ENCODE data around the gene RREB1.

Gene RREB1

DNA sequence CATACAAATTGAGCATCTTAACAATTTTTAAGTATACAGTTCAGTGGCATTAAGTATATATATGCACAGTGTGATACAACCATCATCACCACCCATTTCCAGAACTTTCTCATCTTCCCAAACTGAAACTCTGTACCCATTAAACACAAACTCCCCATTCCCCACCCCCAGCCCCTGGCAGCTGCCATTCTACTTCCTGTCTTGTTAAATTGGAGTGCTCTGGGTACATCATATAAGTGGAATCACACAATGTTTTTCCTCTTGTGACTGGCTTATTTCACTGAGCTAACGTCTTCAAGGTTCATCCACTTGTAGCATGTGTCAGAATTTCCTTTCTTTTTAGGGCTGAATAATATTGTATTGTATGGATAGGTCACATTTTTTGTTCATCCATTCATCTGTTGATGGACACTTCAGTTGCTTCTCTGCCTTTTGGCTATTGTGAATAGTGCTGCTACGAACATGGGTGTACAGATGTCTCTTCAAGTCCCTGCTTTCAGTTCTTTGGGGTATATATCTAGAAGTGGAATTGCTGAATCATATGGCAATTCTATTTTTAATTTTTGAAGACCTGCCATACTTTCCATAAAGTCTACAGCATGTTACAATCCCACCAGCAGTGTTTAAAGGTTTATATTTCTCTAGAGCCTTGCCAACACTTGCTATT lies 19.6 kb upstream of the RREB1 start:
- no peak for DNase-seq (ENCODE audit: low spot score)

DNA sequence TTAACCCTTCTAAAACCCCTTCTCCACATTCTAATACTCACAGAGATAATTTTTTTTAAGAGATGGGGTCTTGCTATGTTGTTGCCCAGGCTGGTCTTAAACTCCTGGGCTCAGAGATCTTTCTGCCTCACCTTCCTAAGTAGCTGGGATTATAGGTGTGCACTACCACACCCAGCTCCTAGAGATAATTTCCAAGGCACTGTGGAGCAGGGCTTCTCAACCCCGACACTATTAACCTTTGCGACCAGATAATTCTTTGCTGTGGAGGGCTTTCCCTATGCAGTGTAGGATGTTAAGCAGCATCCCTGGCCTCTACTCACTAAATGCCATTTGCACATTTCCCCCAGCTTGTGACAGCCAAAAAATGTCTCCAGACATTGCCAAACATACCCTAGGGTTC lies 8.8 kb upstream of the RREB1 start:
- no peak for DNase-seq (ENCODE audit: low spot score)

GRCh38 chr6:7100072-7100752 lies 7.5 kb upstream of the RREB1 start:
- no peak for DNase-seq (ENCODE audit: low spot score)

DNA sequence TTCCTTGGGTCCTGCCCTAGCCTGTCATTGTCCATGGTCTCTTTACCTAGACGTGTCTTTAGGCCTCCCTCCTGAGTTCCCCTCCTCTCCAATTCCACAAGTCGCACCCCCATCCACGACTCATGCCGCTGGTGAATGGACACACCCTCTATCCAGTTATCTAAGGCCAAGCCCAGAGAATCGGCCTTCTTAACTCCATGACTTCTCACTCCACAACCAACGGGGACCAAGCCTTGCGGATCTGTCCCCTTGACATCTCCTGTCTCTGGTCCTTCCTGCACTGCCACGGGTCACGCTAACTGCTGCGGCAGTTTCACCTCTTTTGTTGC lies 7.0 kb upstream of the RREB1 start:
- no peak for DNase-seq (ENCODE audit: low spot score)

- no peak for DNase-seq (ENCODE audit: low spot score)
These were observed 6.5 kb upstream of the RREB1 start for GRCh38 chr6:7101290-7101689.

GRCh38 chr6:7104752-7105151 lies 3.0 kb upstream of the RREB1 start:
- DNase-seq (ENCODE audit: low spot score): no peak

- DNase-seq (ENCODE audit: low spot score): peak; percentile 16
These were observed 1.5 kb upstream of the RREB1 start for GRCh38 chr6:7106215-7106751.

GRCh38 chr6:7106752-7107577 lies 796 bp upstream of the RREB1 start:
- DNase-seq (ENCODE audit: low spot score): peak; percentile 50

DNA sequence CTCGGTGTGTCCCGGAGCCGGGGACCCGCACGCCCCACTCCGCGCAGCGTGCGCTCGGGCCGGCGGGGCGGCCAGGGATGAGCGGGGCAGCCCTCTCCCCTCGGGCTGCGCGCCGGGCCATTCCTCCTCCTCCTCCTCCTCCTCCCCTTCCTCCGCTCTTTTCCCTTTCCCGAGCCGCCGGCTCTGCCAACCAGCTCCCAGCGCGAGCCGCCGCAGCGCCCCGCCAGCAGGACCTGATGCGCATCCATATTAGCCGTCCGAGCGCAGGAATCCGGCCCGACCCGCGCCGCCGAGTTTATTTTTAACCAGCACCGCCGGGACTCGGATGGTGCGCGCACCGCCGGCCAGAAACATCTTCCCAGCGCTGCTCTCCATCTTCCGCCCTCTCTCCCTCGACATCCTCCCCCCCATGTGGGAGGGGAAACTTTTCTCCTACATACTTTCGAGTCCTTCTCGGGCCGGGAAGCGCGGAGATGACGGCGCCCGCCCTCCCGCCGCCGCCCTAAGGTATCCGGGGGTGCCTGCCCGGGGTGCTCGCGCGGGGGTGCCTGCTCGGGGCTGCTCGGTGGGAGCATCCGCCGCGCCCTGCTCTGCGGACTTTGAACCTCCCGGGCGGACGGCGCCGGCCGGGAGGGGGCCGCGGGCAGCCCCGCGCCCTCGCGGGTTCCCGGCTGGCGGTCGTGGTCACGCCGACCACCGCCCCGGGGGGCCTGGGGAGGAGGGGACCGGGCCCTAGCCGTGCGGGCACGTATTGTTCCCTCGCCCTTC lies 619 bp downstream of the RREB1 start:
- peak; percentile 54 for DNase-seq (ENCODE audit: low spot score)

GRCh38 chr6:7108964-7109836 lies 1.4 kb downstream of the RREB1 start:
- DNase-seq (ENCODE audit: low spot score): peak; percentile 56

DNA sequence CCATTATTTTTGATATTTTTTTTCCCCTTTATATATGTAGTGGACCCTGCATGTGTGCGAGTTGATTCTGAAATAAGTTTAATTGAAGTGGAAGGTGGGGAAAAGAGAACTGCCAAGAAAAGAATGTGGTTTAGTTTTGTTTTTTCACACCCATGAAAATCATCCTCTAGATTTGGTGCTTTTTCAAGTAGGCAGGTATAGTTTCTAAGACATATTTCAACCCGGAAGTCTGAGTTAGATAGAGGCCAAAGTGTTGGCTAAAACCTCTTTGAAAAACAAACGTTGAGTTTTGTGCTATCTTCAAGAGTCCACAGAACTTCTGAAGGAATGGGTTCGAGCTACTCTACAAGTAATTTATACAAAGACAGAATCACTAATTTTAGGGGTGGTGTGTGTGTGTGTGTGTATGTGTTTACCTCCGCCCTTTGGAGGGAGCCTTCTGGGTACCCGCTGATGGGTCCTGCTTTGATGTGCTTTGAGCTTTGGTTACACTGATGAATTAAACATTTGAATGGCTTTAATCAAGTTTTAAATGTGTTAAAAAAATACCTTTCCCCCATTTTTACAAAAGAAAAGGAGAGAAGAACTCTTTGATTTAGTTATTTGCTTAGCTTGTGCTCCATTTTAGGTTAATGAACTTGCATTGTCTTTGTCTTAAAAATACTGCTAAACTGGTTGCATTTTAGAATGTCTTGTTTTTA lies 2.5 kb downstream of the RREB1 start:
- no peak for DNase-seq (ENCODE audit: low spot score)

DNA sequence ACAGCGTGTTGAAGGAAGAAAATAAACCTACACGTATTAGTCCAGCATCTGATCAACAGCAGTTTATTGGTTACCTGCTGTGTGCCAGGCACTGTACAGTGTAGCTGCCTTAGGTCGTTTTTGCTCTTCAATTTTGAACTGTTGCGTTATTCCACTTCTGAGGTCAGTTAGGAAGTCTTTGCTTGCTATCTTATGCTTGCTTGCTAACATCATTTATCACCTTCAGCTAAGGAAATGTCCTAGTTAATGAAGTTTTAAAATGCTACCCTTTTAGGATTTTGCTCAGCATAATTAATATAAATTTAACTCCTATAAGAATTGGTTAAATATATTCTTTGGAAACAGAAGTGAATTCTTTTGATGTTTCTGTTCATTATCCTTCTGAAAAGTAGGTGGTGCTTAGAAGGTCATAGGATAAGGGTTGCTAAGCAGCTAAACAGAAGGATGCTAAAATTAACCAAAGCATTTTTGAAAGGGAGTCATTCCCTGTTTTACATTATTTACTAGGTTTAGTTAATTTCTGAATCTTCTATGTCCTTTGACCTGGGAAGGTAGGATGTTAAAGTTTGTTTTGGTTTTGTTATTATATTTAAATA lies 3.4 kb downstream of the RREB1 start:
- no peak for DNase-seq (ENCODE audit: low spot score)

DNA sequence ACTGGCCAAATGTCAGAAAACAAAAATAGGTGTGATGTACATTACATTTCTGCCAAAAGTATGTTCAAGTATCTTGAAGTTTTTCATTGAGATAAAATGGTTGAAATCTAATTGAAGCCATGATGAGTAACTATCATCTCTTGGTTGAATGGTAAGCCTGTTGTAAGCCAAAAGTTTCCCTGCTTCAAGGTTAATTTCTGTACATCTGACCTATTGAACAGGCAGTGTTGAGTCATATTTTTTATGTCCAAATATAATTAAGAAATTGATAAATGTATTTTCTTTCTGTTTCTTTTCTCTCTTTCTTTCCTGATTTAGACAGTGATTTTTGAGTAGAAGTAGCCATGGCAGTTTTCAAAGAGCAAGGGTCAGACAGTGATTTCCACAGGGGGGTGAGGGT lies 4.4 kb downstream of the RREB1 start:
- no peak for DNase-seq (ENCODE audit: low spot score)

- no peak for DNase-seq (ENCODE audit: low spot score)
These were observed 5.1 kb downstream of the RREB1 start for GRCh38 chr6:7112741-7113313.

- DNase-seq (ENCODE audit: low spot score): no peak
These were observed 7.1 kb downstream of the RREB1 start for GRCh38 chr6:7114744-7115458.

DNA sequence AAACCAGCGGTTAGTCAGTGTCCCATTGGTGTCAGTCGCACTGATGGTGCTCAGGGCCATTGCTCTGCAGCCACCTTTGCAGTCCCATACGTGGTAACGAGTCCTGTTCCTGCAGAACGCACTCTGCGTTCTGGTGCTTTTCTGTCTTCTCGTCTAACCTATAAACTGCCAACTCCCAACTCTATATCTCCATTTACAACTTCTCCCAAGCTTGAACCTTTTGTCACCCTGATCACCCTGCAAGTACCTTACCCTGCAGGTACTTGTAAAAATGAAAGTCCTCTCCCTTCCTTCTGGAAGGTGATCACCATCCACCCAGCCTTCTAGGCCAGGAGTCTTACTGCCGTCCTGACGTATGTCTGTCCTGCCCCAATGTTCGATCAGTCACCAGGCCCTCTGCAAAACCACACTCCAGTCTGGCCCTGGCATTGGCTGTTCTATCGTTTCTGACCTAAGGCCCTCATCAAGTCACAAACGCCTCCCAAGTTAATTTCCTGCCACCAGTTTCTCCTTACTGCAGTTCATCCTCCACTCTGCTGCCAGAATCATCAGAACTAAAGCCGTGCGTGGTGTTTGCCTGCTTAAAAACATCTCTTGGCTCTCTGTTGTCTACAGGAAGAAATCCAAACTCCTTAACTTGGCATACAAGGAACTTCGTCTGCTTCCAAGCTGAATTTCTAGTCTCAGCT lies 7.9 kb downstream of the RREB1 start:
- no peak for DNase-seq (ENCODE audit: low spot score)

GRCh38 chr6:7119272-7119801 lies 11.6 kb downstream of the RREB1 start:
- DNase-seq (ENCODE audit: low spot score): no peak

DNA sequence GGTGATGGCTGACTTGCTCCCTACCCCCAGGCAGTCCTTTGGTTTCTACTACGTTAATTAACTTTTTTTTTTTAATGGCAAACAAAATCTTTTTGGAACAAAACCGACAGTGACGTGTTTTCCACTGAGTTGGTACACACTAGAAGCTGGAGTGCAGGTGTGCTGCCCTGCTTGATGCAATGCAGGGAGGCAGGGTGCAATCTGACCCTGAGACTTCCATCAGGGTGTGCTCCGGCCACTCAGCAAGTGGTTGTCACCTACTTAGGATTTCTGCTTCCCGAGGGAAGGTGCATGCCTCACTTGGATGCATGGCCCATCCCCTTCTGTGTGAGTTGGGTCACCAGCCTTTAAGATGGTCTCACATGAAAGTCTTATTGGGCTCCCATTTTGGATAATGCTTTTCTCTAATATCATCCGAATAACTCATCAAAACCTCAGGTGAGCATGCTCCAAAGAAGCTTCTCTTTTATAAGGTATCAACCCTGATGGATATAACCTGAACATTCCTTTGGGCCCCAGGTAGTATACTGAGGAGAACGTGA lies 14.0 kb downstream of the RREB1 start:
- no peak for DNase-seq (ENCODE audit: low spot score)

Measured in HuH-7.5 (cell line).